Measurements from ENCODE around the gene SLX4IP. TPM values are rescaled to one million over a fixed set of nuclear protein-coding genes. Genes with fewer than 3 reads are reported as not detected.

Gene SLX4IP
- total and polyA plus RNA-seq, 2 of the 13 experiments (the other 11 are each of a cell fraction or from before 2014, with no cell fraction given): 3.6 to 7.3 TPM

DNA sequence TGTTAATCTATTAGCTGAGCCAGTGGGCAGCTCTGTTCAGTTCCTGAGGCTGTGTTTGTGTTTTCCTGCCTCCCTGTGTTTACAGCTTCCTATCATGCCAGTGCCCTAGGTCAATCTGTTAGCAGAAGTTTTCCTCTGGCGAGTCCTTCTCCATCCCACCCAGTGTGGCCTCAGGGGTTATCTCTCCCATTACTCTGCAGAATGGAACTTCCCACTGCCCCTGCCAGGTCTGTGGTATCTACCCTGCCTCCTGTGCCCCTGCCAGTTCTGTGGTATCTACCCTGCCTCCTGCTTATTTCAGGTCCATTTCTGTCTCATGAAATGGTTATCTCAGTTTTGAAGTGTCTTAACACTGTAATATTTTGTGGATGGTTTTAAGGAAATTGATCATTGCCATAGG lies 63.1 kb downstream of the SLX4IP start:
- Histone ChIP-seq H3K79me2 (ENCODE audit: insufficient read depth, low read length) (no peaks in the 10 kb centered on the region), H2AFZ (ENCODE audit: low read length) (no peak overlapping the region), H3K4me2 (ENCODE audit: low read depth, low read length) (no peak overlapping the region), H3K27me3 (ENCODE audit: control insufficient read depth in 1 of 2, insufficient read depth in 2 of 2, low read length in 2 of 2) (no peaks in the 10 kb centered on the region), H4K20me1 (ENCODE audit: insufficient read depth, low read length) (no peaks in the 10 kb centered on the region), H3K27ac (ENCODE audit: extremely low read length, insufficient read depth, low read length) (no peak overlapping the region), H3K4me1 (ENCODE audit: insufficient read depth, low read length) (no peaks in the 10 kb centered on the region), H3K9me3 (ENCODE audit: low read length) (no peaks in the 10 kb centered on the region), H3K36me3 (replicated peaks in 1 of 2; ENCODE audit: control insufficient read depth in 1 of 2, insufficient read depth in 2 of 2, low read length in 2 of 2) (no peaks in the 10 kb centered on the region), H3K9ac (ENCODE audit: insufficient read depth, low read depth, low read length) (no peak overlapping the region), H3K4me3 (replicated peaks in 1 of 3; ENCODE audit: insufficient read depth in 1 of 3, low read depth in 2 of 3, low read length in 3 of 3) (no peak overlapping the region)
- TF ChIP-seq CCDC6 (CRISPR knock-in tag; IDR thresholded peaks at IDR 0.05) (no peak), ZNF775 (CRISPR knock-in tag; IDR thresholded peaks at IDR 0.05; ENCODE audit: borderline replicate concordance) (no peak), FOXK2 (IDR thresholded peaks at IDR 0.05) (no peak), POLR2AphosphoS2 (IDR thresholded peaks at IDR 0.05; ENCODE audit: low read depth, low read length) (no peak), MEIS2 (CRISPR knock-in tag; IDR thresholded peaks at IDR 0.05) (no peak), ZNF703 (CRISPR knock-in tag; IDR thresholded peaks at IDR 0.05; ENCODE audit: borderline replicate concordance) (no peak), ZNF383 (CRISPR knock-in tag; IDR thresholded peaks at IDR 0.05; ENCODE audit: borderline replicate concordance) (no peak), ZNF180 (CRISPR knock-in tag; IDR thresholded peaks at IDR 0.05; ENCODE audit: borderline replicate concordance, low read depth) (no peak), NCOA5 (CRISPR knock-in tag; IDR thresholded peaks at IDR 0.05) (no peak), ZNF546 (CRISPR knock-in tag; conservative IDR thresholded peaks at IDR 0.05) (no peak)
- TF ChIP-seq, protein P1, sequence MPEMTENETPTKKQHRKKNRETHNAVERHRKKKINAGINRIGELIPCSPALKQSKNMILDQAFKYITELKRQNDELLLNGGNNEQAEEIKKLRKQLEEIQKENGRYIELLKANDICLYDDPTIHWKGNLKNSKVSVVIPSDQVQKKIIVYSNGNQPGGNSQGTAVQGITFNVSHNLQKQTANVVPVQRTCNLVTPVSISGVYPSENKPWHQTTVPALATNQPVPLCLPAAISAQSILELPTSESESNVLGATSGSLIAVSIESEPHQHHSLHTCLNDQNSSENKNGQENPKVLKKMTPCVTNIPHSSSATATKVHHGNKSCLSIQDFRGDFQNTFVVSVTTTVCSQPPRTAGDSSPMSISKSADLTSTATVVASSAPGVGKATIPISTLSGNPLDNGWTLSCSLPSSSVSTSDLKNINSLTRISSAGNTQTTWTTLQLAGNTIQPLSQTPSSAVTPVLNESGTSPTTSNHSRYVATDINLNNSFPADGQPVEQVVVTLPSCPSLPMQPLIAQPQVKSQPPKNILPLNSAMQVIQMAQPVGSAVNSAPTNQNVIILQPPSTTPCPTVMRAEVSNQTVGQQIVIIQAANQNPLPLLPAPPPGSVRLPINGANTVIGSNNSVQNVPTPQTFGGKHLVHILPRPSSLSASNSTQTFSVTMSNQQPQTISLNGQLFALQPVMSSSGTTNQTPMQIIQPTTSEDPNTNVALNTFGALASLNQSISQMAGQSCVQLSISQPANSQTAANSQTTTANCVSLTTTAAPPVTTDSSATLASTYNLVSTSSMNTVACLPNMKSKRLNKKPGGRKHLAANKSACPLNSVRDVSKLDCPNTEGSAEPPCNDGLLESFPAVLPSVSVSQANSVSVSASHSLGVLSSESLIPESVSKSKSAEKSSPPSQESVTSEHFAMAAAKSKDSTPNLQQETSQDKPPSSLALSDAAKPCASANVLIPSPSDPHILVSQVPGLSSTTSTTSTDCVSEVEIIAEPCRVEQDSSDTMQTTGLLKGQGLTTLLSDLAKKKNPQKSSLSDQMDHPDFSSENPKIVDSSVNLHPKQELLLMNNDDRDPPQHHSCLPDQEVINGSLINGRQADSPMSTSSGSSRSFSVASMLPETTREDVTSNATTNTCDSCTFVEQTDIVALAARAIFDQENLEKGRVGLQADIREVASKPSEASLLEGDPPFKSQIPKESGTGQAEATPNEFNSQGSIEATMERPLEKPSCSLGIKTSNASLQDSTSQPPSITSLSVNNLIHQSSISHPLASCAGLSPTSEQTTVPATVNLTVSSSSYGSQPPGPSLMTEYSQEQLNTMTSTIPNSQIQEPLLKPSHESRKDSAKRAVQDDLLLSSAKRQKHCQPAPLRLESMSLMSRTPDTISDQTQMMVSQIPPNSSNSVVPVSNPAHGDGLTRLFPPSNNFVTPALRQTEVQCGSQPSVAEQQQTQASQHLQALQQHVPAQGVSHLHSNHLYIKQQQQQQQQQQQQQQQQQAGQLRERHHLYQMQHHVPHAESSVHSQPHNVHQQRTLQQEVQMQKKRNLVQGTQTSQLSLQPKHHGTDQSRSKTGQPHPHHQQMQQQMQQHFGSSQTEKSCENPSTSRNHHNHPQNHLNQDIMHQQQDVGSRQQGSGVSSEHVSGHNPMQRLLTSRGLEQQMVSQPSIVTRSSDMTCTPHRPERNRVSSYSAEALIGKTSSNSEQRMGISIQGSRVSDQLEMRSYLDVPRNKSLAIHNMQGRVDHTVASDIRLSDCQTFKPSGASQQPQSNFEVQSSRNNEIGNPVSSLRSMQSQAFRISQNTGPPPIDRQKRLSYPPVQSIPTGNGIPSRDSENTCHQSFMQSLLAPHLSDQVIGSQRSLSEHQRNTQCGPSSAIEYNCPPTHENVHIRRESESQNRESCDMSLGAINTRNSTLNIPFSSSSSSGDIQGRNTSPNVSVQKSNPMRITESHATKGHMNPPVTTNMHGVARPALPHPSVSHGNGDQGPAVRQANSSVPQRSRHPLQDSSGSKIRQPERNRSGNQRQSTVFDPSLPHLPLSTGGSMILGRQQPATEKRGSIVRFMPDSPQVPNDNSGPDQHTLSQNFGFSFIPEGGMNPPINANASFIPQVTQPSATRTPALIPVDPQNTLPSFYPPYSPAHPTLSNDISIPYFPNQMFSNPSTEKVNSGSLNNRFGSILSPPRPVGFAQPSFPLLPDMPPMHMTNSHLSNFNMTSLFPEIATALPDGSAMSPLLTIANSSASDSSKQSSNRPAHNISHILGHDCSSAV (CRISPR knock-in tag; IDR thresholded peaks at IDR 0.05; ENCODE audit: borderline replicate concordance): no peak
- TF ChIP-seq, protein P2, sequence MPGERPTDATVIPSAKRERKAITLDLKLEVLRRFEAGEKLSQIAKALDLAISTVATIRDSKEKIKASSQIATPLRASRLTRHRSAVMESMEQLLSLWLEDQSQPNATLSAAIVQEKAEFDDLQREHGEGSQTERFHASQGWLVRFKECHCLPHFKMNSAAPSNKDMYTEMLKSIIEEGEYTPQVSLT (CRISPR knock-in tag; IDR thresholded peaks at IDR 0.05; ENCODE audit: borderline replicate concordance, low read depth): no peak
- TF ChIP-seq, protein P3, sequence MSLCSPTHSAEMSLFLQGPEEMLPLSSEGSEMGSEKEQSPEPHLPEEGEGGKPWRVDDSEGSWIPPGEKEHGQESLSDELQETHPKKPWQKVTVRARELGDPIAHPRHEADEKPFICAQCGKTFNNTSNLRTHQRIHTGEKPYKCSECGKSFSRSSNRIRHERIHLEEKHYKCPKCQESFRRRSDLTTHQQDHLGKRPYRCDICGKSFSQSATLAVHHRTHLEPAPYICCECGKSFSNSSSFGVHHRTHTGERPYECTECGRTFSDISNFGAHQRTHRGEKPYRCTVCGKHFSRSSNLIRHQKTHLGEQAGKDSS (CRISPR knock-in tag; IDR thresholded peaks at IDR 0.05; ENCODE audit: borderline replicate concordance, low read depth): no peak
- FAIRE-seq: no peak
- ChIA-PET CTCF (ENCODE audit: low intra/inter-chr PET ratio, low total read pairs) (no interaction called here), POLR2A (no interaction called here)
- in situ Hi-C loops (cut with HindIII; ENCODE audit: extremely low pct_ligation_motif_present, low pct_unique_long_range_greater_than_20kb) (no loop called here), intact Hi-C loops (cut with micrococcal nuclease; ENCODE audit: unreplicated experiment) (no loop called here)
- BruUV-seq (replicated peaks): no TSS peak
- no peak for DNase-seq (ENCODE audit: low spot score)
- ATAC-seq: no peak
- WGBS (ENCODE audit: low lambda C conversion rate): 81% methylated on average over 1 of the region's 1 CpG
